Measurements from ENCODE around the gene ATP13A5.

Gene ATP13A5

GRCh38 chr3:193378706-193379105 lies at the start of gene ATP13A5:
Gene ATP13A5, minus strand, starts transcription at chr3:193378753. Its CDS starts 28 bp downstream, at chr3:193378725.
- TF ChIP-seq CTCF (IDR thresholded peaks at IDR 0.05): no peak

- TF ChIP-seq CTCF (IDR thresholded peaks at IDR 0.05): no peak
Observed at GRCh38 chr3:193418576-193419373, 40.2 kb upstream of the ATP13A5 start.

GRCh38 chr3:193416629-193417028 lies 38.1 kb upstream of the ATP13A5 start:
- TF ChIP-seq CTCF (IDR thresholded peaks at IDR 0.05): no peak

GRCh38 chr3:193407688-193408087 lies 29.1 kb upstream of the ATP13A5 start:
- no peak for TF ChIP-seq CTCF (IDR thresholded peaks at IDR 0.05)

GRCh38 chr3:193407112-193407511 lies 28.6 kb upstream of the ATP13A5 start:
- no peak for TF ChIP-seq CTCF (IDR thresholded peaks at IDR 0.05)

- no peak for TF ChIP-seq CTCF (IDR thresholded peaks at IDR 0.05)
Observed at GRCh38 chr3:193403307-193403706, 24.8 kb upstream of the ATP13A5 start.

- TF ChIP-seq CTCF (IDR thresholded peaks at IDR 0.05): no peak
Observed at GRCh38 chr3:193400304-193400703, 21.8 kb upstream of the ATP13A5 start.

Measured in LNCAP (cell line).